ENCODE measurements around the gene TBCD.

Gene TBCD

DNA sequence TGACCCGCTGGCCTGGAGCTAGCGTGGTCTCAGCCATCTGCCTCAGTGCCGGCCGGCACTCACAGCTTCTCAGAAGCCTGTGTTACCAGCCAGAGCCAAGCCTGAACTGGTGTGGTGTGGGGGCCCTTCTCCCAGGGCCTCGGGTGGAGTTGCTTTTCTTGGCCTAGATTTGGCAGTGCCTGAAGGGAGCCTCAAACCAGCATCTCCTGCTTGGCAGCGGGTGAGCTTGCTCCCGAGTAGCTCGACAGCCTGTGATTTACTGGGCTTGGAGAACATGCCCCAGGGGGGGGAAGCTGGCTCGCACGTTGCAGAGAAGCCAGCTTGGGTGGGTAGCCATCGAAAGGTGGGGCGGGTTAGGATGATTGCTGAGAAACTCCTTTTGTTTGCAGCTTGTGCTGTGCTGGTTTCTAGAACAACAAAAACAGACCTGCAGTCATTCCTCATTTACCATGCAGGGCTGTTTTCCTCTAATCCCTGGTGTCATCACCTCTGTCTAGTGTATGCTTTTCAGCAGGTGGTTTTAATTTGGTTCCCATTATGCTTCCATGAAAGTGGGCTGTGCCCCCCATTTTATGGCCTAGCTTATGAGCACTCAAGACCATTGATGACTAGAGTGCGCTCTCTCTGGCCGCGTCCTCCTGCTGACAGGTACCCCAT is 42.2 kb downstream of the TBCD start:
- DNase-seq = no peak

DNA sequence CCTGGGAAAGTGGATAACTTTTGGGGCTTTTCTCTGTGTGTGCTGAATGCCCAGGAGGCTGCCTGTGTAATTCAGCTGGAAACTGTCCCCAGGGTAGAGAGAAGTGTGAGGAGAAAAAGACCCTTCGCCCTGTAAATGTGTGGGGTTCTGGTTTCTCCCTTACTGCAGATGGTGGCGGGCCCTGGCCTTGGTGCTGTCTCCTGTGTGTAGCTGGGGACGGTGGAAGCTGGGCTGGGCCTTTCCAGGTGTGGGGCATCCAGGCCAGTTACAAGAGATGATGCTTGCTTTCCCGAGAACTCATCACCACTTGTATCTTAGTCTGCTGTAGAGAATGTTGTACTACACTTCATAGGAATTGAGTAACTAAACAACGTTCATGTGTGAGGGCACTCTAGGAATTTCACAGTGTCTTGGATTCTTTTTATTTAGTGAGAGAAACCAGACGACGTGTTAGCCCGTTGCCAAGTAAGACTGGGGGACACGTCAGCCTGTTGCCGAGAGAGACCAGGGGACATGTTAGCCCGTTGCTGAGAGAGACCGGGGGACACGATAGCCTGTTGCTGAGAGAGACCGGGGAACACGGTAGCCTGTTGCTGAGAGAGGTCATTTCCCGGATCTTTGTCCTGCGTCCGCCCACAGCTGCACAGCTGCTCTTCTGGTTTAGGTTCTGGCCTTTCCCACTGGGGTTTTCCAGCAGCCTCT is 43.1 kb downstream of the TBCD start:
- no peak for DNase-seq

DNA sequence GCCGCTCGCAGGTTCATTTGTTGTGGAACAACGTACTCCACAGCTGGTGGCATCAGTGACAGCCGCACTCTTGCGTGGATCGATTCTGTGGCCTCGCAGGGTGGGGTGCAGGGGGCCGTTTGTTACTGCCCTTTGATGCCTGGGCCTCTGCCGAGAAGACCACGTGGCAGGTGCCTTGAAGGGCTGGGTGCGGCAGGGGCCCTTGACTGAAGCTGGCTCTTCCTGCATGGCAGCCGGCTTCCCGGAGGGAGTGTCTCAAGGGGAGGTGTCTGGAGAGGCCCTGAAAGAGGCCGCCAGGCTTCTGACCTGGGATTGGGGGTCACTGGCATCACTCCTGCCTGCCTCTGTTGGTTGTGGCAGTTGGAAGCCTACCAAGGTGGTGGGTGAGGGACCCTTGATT is 43.8 kb downstream of the TBCD start:
- DNase-seq = no peak

DNA sequence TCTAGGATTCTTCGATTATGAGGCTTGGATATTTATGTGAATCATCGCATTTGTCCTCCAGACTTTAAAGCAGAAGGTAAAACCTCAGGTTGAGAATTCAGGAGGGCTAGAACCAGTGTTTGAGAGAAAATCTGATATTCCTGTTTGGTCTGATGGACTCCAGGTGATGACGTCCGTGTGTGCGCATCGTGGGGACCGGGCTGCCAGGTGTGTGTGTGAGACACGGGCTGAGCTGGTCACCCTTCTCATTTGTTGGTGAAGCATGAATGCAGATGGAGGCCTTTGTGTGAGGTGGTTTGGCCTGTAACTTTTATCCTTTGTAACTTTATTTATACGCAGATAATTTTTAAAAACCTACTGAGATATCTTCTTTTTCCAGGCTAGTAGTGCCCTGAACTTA is 45.2 kb downstream of the TBCD start:
- DNase-seq = no peak

DNA sequence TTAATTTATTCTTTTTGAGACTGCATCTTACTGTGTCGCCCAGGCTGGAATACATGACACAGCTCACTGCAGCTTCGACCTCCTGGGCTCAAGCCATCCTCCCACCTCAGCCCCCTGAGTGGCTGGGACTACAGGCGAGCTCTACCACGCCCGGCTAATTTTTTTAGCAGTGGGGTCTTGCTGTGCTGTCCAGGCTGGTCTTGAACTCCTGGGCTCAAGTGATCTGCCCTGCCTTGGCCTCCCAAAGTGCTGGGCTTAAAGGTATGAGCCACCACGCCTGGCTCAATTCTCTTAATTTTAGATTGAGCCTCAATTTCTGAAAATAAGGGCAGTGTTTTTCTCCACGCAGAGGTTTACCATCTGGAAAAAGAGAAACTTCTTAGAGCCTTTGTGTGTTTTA is 46.9 kb downstream of the TBCD start:
- DNase-seq = no peak

DNA sequence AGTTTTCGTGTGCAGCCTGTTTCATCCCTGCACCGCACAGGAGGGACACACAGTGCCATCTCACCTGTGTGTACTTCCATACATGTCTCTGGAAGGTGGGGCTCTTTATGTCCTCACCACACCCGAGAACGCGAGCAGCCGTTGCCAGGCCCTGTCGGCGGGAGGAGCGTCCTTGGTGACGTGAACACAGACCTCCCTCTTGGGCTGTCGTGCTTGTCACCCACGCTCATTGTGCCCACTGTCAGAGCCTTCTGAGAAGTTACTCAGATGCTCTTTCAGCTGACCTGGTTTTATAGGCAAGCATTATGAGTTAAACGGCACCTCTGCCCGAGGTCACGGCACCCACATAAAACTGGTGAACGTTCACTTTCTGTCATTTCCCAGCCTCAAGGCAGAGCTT is 47.7 kb downstream of the TBCD start:
- no peak for DNase-seq

DNA sequence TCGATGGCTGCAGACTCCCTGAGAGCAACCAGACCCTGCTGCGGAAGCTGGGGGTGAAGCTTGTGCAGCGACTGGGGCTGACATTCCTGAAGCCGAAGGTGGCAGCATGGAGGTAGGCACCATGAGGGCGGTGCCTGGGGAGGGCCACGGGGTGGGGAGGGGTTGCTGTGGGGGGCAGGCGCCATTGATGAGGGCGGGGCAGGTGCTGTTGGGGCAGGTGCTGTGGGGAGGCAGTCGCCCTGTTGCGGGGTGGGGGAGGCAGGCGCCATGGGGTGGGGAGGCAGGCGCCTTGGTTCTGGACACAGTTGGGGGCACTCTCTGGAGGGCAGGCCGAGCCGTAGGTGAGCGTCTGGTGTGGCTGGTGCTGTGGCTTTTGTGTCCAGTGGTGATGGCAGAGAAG is 49.0 kb downstream of the TBCD start:
- no peak for DNase-seq

DNA sequence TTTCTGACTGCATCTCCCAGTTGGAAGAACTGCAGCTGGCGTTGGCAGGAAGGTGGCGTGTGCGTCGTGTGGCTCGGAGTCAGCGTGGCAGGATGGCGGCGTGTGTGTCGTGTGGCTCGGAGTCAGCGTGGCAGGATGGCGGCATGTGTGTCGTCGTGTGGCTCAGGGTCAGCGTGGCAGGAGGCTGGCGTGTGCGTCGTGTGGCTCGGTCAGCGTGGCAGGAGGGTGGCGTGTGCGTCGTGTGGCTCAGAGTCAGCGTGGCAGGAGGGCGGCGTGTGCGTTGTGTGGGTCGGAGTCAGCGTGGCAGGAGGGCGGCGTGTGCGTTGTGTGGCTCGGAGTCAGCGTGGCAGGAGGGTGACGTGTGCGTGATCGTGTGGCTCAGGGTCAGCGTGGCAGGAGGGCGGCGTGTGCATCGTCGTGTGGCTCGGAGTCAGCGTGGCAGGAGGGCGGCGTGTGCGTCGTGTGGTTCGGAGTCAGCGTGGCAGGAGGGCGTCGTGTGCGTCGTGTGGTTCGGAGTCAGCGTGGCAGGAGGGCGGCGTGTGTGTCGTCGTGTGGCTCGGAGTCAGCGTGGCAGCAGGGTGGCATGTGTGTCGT is 49.6 kb downstream of the TBCD start:
- no peak for DNase-seq

DNA sequence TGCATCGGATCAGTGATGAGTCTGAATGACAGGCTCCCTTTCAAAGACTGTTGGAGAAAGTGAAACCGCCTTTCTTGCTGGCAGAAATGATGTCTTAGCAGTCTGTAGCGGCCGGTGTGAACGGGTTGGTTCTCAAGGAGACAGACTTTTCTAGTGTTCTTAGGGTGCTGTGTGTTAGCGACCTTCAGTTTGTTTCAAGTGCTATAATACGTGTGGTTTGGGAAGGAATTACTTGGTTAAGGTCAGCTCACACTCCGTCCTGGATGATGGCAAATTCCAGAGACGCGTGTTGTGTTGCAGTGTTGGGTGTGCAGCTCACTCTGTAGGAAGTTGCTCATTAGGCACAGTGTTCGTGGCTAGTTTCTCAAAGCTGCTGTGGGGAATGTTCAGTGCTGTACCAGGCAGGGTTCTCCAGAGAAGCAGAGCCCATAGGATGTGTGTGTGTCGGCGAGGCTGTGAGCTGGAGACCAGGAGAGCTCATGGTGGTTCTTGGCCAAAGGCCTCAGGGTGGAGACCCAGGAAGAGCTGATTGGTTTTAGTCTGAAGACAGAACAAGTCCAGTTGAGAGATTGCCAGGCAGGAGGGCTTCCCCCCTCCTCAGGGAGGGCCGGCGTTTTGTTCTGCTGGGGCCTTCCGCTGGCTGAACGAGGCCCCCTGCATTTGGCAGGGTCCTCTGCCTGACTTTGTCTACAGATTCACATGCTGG is 50.4 kb downstream of the TBCD start:
- peak; percentile 23 for DNase-seq

DNA sequence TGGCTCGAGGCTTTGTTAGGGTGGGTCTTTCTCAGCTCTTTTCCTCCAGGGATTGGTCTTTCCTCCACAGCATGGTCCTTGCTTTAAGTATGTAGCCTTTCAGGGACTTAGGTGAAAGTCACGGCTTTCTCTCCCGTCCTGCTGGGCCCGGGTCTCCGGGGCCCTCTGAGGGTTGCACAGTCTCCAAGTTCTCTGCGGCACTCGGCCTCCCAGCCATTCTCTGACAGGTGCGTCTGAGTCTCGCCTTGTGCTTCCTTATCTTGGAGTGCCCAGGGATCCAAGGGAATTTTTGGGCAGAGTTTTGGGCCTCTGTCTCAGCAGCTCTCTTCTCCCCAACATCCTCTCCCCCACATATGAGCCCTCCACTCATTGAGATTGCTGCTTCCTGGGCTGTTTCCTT is 51.3 kb downstream of the TBCD start:
- DNase-seq = no peak

DNA sequence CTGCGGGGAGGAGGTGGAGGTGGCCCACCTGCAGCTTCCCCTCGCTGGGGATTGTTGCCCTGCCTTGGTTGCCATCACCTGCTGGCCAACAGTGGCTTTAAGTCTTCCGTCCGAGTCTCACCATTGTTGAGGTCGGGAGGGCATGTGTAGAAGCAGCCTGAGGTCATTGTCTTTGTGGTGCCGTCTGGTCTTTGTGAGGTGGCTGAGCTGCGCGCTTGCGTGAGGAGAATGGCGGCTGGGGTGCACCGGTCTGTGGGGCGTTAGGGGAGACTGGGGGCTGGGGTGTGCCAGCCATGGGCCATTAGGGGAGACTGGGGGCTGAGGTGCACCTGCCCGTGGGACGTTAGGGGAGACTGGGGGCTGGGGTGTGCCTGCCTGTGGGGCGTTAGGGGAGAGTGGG is 51.7 kb downstream of the TBCD start:
- DNase-seq = no peak

DNA sequence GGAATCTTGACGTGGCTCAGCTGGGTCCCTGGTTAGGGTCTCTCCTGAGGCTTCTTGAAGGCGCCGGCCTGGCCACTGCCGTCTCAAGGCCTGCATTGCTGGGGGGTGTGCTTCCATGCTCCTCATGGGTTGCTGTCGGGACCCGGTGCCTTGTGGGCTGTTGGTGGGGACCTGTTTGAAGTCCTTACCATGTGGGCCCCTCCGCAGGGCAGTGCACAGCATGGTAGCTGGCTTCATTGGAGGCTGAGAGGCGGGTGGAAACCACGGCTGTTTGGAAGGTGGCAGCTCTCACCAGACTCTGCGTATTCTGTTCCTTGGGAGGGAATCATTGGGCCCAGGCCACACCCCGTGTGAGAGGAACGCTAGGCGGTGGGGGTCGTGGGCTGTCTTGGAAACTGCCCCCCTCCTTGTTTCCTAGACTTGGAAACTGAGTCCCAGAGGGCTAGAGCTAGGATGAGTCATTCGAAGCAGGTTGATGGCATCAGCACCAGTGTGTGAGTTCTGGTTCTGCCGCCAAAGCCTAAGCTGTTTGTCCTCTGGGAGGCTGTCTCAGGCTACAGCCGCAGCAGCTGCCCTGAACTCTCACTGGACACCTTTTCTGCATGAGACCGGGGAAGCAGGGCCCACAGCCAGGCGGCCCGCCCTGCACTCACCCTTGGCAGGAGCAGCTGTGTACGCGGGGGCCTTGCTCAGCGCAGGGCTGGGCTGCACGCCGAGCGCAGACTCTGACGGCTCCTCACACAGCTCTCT is 52.8 kb downstream of the TBCD start:
- DNase-seq = no peak

DNA sequence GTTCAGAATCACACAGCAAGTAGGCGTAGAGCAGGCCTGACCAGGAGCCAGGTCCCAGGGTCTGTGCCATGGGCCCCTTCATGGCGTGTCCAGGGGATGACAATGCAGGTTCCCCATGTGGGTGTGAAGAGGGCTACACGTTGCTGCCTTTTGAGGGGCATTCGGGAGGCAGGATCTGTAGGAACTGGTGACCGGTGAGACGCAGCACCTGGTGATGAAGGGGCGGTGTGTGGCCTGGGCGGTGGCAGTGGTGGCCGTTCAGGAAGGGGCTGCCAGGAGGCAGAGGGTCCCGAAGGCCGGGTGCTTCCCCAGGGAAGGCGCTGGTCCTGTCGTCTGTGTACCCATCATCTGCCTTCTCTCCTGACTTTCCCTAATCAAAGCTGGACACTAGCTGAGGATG is 53.4 kb downstream of the TBCD start:
- no peak for DNase-seq

DNA sequence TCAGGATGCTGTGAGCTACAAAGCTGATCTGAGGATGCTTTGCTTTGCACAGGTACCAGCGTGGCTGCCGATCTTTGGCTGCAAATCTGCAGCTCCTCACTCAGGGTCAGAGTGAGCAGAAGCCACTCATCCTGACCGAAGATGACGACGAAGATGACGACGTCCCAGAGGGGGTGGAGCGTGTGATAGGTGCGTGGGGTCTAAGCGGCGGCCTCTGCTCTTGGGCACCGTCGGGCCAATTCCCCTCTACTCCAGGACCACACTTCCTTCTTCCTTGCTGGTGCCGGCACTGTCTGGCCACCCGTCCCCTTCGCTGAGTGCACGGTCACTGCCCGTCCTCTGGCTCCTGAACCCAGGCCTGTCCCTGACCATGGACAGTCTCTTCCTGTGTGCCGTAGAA is 54.0 kb downstream of the TBCD start:
- DNase-seq = no peak

DNA sequence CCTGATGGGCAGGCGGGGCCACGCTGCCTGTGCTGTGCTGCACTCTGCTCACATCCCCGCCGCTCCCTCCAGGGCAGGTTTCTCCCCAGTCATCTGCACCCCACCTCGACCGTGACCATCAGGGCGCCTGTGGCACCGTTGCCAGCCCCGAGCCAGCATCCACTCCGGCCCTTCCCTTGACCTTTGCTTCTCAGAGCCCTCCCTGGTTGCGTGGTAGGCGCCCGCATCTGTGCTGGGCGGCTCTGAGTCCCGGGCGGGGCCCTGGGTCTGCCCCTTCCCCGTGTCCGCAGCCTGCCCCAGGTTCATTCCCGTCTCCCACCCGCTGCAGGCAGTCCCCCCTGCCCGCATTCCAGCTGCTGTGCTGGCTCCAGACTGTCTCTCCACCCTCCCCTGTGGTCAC is 54.8 kb downstream of the TBCD start:
- DNase-seq = no peak

DNA sequence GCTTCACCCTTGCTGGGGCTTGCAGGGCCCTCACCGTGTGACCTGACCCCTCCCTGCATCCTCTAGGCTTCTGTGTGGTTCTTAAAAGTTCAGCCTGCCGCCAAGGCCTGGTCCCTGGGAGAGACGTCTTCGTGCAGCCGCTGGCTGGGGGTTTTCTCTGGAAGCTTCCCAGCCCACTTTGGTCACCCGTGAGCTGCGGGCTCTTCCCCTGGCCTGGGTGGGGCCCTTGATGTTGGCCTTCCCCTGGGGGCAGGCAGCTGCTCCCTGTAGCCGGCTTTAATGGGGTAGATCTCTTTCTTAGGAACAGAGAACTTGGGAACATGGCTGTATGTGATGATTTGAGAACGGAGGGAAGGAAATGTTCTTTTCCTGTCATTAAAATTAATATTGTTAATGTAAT is 55.2 kb downstream of the TBCD start:
- DNase-seq = no peak

DNA sequence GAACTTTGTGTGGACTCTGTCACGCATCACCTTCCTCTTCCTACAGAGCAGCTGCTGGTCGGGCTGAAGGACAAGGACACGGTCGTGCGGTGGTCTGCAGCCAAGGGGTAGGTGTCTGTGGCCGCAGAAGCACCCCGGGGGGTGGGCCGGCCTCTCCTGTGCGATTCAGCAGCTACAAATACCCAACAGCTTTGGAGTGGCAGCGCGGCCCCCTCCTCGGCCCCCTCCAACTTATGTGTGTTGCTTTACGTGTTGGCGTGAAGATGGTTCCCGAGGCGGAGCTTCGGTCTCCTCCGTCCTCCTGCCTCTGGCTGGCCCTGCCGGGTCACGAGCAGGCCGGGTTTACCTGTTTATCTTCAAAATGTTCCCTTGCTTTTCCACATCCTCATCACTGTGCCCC is 55.7 kb downstream of the TBCD start:
- DNase-seq = no peak

DNA sequence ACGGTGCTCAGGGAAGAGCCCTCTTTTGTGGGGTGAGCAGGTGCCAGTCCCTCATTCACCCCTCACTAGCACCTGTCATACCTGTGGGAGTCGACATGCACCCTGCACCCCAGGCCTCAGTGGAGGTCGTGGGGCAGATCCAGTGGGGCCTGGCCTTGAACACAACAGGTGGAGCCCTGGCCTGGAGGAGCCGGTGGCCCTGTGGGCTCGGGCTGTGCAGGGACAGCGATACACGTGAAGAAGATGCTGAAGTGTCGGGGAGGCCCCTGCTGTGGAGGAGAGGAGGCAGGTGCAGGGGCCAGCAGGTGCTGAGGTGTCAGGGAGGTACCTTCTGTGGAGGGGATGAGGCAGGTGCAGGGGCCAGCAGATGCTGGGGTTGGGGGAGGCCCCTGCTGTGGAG is 56.1 kb downstream of the TBCD start:
- no peak for DNase-seq

DNA sequence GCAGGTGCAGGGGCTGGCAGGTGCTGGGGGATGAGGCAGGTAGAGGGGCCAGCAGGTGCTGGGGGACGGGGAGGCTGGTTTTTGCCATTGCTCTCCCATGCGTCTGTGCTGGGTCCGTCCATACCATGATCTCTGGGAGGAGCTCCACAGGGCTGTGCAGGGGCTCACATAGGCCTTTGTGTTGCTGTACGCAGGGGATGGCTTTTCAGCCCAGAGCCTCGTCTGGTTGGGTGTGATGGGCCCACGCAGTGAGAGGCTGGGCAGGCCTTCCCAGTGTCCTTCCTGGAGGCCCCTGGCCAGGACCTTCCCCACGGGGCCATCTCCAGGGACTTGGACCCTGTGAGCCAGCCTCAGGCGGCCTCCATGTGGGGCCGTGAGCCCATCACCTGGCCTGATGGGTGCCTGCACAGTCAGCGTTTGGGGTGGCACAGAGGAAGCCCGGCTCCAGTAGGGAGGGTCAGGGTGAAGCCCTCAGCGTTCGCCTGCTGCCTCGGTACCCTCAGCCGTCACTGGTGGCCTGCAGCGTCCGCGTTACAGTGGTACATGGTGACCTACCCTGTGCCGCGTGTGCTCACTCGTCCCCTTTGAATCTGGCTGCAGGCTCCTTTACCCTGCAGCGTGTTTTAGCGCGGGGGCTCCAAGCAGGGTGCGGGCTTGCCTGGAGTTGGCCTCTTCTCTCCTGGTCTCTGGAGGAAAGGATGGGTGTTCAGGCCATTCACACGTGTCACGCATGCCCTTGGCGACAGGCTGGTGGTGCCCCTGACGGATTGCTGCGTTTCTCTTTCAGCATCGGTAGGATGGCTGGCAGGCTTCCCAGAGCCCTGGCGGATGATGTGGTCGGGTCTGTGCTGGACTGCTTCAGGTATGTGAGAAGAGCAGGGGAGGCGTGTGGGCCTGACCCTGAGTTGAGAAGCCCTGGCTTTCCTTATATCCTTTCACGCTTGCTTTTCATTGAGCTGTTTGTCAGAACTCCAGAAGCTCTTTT is 57.3 kb downstream of the TBCD start:
- no peak for DNase-seq

DNA sequence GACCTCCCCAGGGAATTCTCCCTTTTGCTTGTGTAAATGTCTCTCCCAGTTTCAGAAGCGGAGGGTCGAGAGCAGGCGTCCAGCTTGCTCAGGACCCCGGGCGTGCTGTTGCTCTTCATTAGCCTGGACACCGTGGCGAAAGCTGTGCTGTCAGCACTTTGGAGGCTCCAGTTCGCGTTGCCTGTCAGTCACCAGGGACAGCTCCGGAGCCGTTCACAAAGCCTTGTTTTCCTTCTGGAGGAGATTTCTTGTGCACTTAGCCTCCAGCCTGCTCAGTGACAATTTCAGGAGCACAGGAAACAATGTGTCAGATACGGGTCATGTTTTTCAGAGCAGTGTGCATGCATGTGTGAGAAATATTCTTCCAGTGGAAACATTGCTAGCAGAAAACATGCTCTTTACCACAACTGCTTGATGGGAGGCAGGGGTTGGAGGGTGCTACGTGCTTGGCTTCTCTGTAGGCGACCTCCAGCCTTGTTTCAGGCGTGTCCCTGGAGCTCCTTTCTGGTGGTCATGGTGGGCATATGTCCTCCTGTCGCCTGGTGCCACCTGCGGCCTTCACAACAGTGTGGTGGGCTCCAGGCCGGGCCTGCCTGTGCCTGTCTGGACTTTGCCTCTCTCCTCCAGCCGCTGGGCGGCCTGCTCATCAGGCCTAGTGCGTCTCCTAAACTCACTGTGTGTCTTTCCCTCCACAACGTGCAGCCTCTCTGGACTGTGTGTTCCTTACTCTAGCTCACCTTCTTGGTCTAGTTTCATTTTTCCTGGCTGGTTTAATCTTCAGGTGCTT is 59.0 kb downstream of the TBCD start:
- no peak for DNase-seq

DNA sequence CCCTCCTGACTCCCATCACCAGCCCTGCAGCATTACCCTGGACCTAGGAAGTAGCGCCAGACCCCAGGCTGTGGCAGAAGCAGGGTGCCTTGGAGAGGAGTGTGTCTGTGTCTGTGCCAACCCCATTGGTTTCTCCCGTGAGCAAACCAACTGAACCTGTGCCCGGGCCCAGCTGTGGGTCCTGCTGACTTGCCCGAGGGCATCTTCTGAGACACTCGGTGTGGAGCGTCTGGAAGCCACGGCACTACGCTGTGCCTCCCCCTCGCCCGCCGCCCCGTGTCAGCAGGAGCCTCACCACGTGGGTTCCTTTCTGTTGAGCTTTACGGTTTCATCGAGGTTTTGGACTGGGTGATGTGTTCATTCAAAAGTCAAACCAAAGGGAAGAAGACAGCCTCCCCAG is 60.2 kb downstream of the TBCD start:
- DNase-seq = no peak

All from EL (cell line).